NCI-H460 (cell line): Measurements from ENCODE around the gene SMCR8. TPM values are rescaled to one million over a fixed set of nuclear protein-coding genes. Genes with fewer than 3 reads are reported as not detected.
"Not testable (repeated sequence)": the region's sequence is repeated elsewhere in the genome, so short reads cannot be mapped to it uniquely, and the experiment has no call there.

ENCODE experiments used
- DNase-seq: peaks from one replicate; pipeline ENCODE4 v3.0.0-alpha.2; 2016; ENCODE audit warnings: low read depth; ENCODE audit errors: extremely low read depth
- total RNA-seq: library from RNA; depleted of rRNA; stranded (reverse); fragments of >200 nt; shearing (Covaris generic); gene quantifications from 2 replicates; pipeline ENCODE4 v1.2.3, GENCODE V29; 2014; rRNA removed

The SMCR8 gene
- total RNA-seq, 1 experiment from 2014 or later, result 19.9 TPM

DNA sequence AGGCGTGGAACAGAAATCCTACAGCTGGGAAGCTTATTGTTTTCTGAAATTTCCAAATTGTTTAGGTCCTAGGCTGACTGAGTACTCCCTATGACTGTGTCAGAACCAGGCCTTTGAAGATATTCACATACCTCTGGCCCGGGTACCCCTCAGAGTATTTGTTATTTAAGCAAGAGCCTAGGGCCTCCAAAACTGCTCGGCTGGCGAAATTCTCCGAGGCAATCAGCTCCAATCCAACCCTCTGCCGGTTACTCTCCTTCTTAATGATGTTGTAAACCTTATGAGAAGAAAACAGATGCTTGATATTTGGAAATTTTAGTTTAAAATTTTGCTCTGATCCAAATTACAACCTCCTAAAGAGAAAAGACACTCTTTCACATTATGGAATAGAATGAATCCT lies 38.4 kb downstream of the SMCR8 start:
- no peak for DNase-seq

DNA sequence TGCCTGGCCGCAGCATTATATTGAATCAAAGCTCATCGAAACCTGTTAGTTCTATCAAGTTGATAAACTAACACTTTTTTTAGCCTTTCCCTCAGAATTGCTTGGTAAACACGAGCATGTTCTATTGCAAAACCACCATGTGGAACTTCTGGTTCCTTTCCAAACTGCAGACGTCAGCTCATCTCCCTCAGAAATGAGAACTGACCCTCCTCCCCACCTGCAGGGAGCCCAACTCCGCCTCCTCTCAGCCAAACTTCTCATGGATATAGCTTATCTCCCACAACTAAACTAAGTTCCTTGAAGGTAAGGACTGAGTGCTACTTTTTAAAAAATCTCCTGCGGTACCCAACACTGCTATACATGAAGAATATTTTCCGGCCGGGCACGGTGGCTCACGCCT lies 41.5 kb downstream of the SMCR8 start:
- no peak for DNase-seq

GRCh38 chr17:18360518-18360917 lies 45.4 kb downstream of the SMCR8 start:
- no peak for DNase-seq

- DNase-seq, result no peak
Observed at GRCh38 chr17:18361837-18362697, 47.0 kb downstream of the SMCR8 start.

- no peak for DNase-seq
Observed at GRCh38 chr17:18362698-18363100, 47.6 kb downstream of the SMCR8 start.

GRCh38 chr17:18363101-18364049 lies 48.3 kb downstream of the SMCR8 start, which contains the start of gene SHMT1:
Gene SHMT1 (minus strand): TSS chr17:18363550. CDS start chr17:18355981, 7,569 bp downstream.
- peak; percentile 89 for DNase-seq

DNA sequence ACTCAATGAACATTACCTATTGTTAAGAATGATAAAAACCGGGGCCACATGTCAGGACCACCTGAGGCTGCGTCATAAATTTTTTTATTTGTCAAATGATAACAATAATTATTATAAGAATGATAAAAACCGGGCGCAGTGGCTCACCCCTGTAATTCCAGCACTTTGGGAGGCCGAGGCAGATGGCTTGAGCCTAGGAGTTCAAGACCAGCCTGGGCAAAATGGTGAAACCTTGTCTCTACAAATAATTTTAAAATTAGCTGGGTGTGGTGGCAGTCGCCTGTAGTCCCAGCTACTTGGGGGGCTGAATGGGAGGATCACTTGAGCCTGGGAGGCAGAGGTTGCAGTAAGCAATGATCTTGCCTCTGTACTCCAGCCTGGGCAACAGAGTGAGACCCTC lies 49.1 kb downstream of the SMCR8 start:
- no peak for DNase-seq

DNA sequence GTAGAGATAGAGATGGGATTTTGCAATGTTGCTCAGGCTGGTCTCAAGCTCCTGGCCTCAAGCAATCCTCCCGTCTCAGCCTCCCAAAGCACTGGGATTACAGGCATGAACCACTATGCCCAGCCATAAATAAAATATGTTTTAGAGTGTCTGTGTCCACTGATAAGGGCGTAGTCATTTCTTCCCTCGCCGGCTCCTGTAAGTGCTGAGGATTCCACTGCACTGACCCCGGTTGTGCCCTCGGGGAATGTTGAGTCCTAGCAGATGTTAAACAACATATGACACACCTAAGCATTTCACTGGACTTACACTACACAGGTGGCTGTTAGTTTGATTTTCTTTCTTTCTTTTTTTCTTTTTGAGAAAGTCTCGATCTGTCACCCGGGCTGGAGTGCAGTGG lies 53.9 kb downstream of the SMCR8 start:
- no peak for DNase-seq

DNA sequence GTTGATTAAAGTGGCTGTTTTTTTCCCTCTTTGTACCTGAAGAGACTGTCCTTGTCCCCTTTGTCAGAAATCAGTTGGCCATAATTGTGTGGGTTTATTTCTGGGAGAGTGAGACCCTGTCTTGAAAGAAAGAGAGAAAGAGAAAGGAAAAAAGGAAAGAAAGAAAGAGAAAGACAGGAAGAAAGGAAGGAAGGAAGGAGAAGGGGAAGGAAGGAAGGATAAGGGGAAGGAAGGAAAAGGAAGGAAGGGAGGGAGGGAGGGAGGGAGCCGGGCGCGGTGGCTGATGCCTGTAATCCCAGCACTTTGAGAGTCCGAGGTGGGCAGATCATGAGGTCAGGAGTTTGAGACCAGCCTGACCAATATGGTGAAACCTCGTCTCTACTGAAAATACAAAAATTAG lies 55.7 kb downstream of the SMCR8 start:
- DNase-seq, result no peak

DNA sequence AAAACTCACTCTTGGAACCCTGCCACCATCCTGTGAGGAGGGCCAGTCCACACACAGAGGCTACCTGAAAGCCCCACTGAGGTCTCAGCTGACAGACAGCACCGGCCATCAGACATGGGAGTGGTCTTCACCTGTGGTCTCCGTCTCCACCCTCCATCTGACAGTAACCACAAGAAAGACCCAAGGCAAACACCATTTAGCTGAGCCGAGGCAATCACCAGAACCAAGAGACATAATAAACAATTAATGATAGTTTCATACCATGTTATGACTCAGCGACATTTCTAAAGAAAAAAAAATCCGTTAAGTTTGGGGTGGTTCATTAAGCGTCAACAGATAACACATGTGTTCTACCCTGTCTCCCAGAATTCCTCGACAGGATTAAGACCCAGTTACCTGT lies 56.4 kb downstream of the SMCR8 start:
- DNase-seq, result no peak

- not testable (repeated sequence) for DNase-seq
Observed at GRCh38 chr17:18373181-18373580, 58.1 kb downstream of the SMCR8 start.

DNA sequence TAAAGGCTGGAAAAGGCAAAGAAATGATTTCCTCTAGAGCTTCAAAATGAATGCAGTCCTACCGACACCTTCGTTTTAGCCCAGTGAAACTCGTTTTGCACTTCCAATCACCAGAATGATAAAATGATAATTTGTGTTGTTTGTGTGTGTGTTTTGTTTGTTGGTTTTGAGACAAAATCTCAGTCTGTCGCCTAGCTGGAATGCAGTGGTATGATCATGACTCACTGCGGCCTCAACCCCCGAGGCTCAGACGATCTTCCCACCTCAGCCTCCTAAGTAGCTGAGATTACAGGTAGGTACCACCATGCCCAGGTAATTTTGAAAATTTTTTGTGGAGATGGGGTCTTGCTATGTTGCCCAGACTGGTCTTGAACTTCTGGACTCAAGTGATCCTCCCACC lies 59.1 kb downstream of the SMCR8 start:
- DNase-seq, result no peak

Other genes starting within 250 kb of the SMCR8 start
- 41.6 and 42.5 TPM in 2 replicates for gene DRG2, start 227.3 kb upstream of the SMCR8 start, total RNA-seq
- gene MYO15A, start 206.5 kb upstream of the SMCR8 start, total RNA-seq, result 0.06 and 0.30 TPM in 2 replicates
- 94.1 and 96.2 TPM in 2 replicates for gene ALKBH5, start 131.5 kb upstream of the SMCR8 start, total RNA-seq
- gene LLGL1, start 89.7 kb upstream of the SMCR8 start, total RNA-seq, result 11.9 and 12.6 TPM in 2 replicates
- gene FLII, start 56.6 kb upstream of the SMCR8 start, total RNA-seq, result 175 and 179 TPM in 2 replicates
- gene MIEF2, start 54.6 kb upstream of the SMCR8 start, total RNA-seq, result 5.2 and 5.3 TPM in 2 replicates
- gene TOP3A, start 299 bp upstream of the SMCR8 start, total RNA-seq, result 29.3 and 35.3 TPM in 2 replicates
- gene SHMT1, start 48.3 kb downstream of the SMCR8 start, total RNA-seq, result 17.8 and 18.7 TPM in 2 replicates
- gene EVPLL, start 62.5 kb downstream of the SMCR8 start, total RNA-seq, result not detected in 2 replicates
- 0.72 and 0.89 TPM in 2 replicates for gene LGALS9C, start 161.5 kb downstream of the SMCR8 start, total RNA-seq